Measurements from ENCODE around the gene ANAPC13. TPM values are rescaled to one million over a fixed set of nuclear protein-coding genes. Genes with fewer than 3 reads are reported as not detected.

Gene ANAPC13
- total and polyA plus RNA-seq, 12 donors = 51.1 to 186 (median 76.8) TPM

GRCh38 chr3:134525293-134525692 lies 39.5 kb upstream of the ANAPC13 start:
- no peak for DNase-seq
- Histone ChIP-seq H3K9me3 (replicated peaks in 1 of 3) (peaks cover 0 to 28% (median 4%) of the 10 kb centered on the region in 3 donors), H3K4me1 (replicated peaks in 1 of 2) (no peaks in the 10 kb centered on the region), H3K27me3 (no peaks in the 10 kb centered on the region), H3K27ac (no peak overlapping the region), H3K36me3 (replicated peaks in 1 of 2) (no peaks in the 10 kb centered on the region), H3K4me3 (no peak overlapping the region)
- TF ChIP-seq CTCF (IDR thresholded peaks at IDR 0.05) = no peak
- no peak for TF ChIP-seq POLR2A (IDR thresholded peaks at IDR 0.05)
- intact Hi-C loops (cut with DNase I) = no loop called here

DNA sequence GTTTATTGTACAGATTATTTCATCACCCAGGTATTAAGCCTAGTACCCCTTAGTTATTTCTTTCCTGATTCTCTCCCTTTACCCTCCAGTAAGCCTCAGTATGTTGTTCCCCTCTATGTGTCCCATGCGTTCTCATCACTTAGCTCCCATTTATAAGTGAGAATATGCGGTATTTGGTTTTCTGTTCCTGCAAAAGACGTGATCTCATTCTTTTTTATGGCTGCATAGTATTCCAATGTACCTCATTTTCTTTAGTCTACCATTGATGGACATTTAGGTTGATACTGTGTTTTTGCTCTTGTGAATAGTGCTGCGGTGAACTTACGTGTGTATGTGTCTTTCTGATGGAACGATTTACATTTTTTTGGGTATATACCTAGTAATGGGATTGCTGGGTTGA lies 36.8 kb upstream of the ANAPC13 start:
- Histone ChIP-seq H3K4me1 (replicated peaks in 1 of 2) (no peaks in the 10 kb centered on the region), H3K9me3 (replicated peaks in 1 of 3) (peaks cover 0 to 28% (median 8%) of the 10 kb centered on the region in 3 donors), H3K36me3 (replicated peaks in 1 of 2) (no peaks in the 10 kb centered on the region), H3K4me3 (no peak overlapping the region), H3K27ac (no peak overlapping the region), H3K27me3 (no peaks in the 10 kb centered on the region)
- no peak for DNase-seq
- TF ChIP-seq POLR2A (IDR thresholded peaks at IDR 0.05) (no peak), CTCF (IDR thresholded peaks at IDR 0.05) (no peak)
- WGBS, 4 donors = 96 to 99% (median 98%) methylated on average over 6 of the region's 6 CpGs
- intact Hi-C loops (cut with DNase I) = no loop called here

DNA sequence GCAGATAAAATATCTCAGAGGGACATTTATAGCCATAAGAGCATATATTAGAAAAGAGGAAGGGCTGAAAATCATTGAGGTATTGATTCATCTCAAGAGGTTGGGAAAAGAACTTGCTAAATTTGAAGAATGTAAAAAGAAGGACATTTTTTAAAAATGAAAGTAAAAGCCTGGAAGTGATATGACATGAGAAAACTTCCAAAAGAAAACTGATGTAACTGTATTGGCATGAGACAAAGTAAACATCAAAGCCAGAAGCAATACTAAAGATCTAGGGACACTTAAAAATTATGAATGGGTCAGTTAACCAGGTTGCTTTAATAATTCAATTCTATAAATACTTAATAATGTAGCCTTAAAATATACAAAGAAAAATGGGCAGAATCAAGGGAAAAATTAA lies 32.0 kb upstream of the ANAPC13 start:
- Histone ChIP-seq H3K27ac (peak overlapping the region in 1 of 5 donors; percentile 6), H3K4me3 (no peak overlapping the region), H3K27me3 (no peaks in the 10 kb centered on the region), H3K4me1 (replicated peaks in 1 of 2) (peaks cover 0 to 5% of the 10 kb centered on the region in 2 donors), H3K36me3 (replicated peaks in 1 of 2) (no peaks in the 10 kb centered on the region), H3K9me3 (replicated peaks in 1 of 3) (peaks cover 0 to 8% (median under 1%) of the 10 kb centered on the region in 3 donors)
- intact Hi-C loops (cut with DNase I) = no loop called here
- no peak for DNase-seq
- TF ChIP-seq CTCF (IDR thresholded peaks at IDR 0.05) (no peak), POLR2A (IDR thresholded peaks at IDR 0.05) (no peak)

DNA sequence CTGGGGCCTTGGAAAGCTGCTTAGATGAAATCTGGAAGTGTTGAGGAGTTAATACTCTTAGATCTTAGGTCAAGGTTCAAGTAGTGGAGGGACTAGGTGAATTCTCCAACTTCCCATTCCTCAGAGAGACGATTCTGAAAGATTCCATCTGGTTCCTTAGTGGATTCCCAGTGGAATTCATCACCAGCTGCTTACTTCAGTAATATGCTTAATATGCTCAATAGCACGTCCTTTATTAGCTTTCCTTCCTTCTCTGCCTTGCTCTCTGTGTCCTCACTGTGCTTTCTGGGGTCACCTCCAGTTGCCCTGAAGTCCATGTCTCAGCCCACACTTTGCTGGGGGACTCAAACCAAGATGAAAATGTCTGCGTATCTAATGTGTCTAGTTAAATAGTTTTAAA lies 31.1 kb upstream of the ANAPC13 start:
- peaks cover 0 to 5% of the 10 kb centered on the region in 2 donors for H3K4me1 ChIP-seq (replicated peaks in 1 of 2)
- H3K36me3 ChIP-seq (replicated peaks in 1 of 2) = no peaks in the 10 kb centered on the region
- H3K27ac ChIP-seq = peak overlapping the region in 1 of 5 donors; percentile 48
- TF ChIP-seq POLR2A (IDR thresholded peaks at IDR 0.05) (no peak), CTCF (IDR thresholded peaks at IDR 0.05) (no peak)
- no peak overlapping the region for H3K4me3 ChIP-seq
- intact Hi-C loops (cut with DNase I) = no loop called here
- WGBS, 4 donors = 47 to 75% (median 63%) methylated on average over 3 of the region's 3 CpGs
- no peaks in the 10 kb centered on the region for H3K27me3 ChIP-seq
- H3K9me3 ChIP-seq (replicated peaks in 1 of 3) = peaks cover 0 to 8% (median 0%) of the 10 kb centered on the region in 3 donors
- DNase-seq = no peak

All from adrenal gland (tissue), 12 donors.